GM10248 (cell line): Measurements from ENCODE around the gene ZNF655.

Experiments used
- CTCF ChIA-PET: fragments of 300-600 bp; sonication (Branson Sonifier 250); formaldehyde crosslinking; extraction: SDS; loops from one replicate; lab custom pipeline; 2021; ENCODE audit warnings: antibody characterized with exemption; lab: Yijun Ruan, JAX
- POLR2A ChIA-PET: fragments of 350-650 bp; sonication (Branson Sonifier 250); formaldehyde crosslinking; extraction: SDS; loops from one replicate; lab custom pipeline; 2020; ENCODE audit warnings: antibody characterized with exemption; lab: Yijun Ruan, JAX
- DNase-seq: peaks from one replicate; pipeline ENCODE4 v3.0.0; 2012; ENCODE audit errors: extremely low spot score
- TF ChIP-seq, protein P1 (sequence below): IDR thresholded peaks from 2 replicates; pipeline ENCODE4 v1.5.1; 2012; ENCODE audit warnings: mild to moderate bottlenecking, low read depth; ENCODE audit errors: extremely low read depth, missing control alignments, control extremely low read depth

The ZNF655 gene

DNA sequence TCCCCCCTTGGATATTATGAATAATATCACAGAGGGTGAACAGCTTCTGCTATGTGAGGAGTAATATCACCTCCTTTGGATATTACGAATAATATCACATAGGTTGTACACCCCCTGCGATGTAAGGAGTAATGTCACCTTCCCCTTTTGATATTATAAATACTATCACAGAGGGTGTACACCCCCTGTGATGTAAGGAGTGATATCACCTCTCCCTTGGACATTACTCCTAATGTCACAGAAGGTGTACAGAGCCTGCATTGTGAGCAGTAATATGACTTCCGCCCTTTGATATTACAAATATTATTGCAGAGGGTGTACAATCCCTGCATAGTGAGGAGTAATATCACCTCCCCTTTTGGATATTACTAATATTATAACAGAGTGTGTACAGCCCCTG lies 30.4 kb downstream of the ZNF655 start:
- POLR2A ChIA-PET: no interaction called here
- CTCF ChIA-PET: no interaction called here
- TF ChIP-seq, protein P1, sequence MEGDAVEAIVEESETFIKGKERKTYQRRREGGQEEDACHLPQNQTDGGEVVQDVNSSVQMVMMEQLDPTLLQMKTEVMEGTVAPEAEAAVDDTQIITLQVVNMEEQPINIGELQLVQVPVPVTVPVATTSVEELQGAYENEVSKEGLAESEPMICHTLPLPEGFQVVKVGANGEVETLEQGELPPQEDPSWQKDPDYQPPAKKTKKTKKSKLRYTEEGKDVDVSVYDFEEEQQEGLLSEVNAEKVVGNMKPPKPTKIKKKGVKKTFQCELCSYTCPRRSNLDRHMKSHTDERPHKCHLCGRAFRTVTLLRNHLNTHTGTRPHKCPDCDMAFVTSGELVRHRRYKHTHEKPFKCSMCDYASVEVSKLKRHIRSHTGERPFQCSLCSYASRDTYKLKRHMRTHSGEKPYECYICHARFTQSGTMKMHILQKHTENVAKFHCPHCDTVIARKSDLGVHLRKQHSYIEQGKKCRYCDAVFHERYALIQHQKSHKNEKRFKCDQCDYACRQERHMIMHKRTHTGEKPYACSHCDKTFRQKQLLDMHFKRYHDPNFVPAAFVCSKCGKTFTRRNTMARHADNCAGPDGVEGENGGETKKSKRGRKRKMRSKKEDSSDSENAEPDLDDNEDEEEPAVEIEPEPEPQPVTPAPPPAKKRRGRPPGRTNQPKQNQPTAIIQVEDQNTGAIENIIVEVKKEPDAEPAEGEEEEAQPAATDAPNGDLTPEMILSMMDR: no peak
- DNase-seq: no peak

DNA sequence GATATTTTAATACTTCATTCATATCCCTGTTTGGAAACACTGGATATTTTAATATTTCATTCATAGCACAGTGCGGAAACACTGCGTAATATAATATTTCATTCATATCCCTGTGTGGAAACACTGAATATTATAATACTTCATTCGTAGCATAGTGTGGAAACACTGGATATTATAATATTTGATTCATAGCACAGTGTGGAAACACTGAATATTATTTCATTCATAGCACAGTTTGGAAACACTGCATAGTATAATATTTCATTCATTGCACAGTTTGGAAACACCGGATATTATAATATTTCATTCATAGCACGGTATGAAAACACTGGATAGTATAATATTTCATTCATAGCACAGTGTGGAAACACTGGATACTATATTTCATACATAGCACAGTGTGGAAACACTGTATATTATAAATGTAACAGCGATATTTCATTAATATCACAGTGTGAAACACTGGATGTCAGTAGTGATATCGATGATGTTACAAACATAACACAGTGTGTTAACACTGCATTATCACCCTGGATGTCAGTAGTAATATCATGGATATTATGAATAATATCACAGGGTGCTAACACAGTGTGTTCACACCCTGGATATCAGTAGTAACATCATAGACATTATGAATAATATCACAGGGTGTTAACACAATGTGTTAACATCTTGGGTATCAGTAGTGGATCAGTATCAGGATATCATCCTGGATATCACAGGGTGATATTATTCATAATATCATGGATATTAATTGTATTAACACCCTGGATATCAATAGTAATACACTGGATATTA lies 36.7 kb downstream of the ZNF655 start:
- TF ChIP-seq, protein P1: no peak
- DNase-seq: no peak
- ChIA-PET POLR2A (no interaction called here), CTCF (no interaction called here)

DNA sequence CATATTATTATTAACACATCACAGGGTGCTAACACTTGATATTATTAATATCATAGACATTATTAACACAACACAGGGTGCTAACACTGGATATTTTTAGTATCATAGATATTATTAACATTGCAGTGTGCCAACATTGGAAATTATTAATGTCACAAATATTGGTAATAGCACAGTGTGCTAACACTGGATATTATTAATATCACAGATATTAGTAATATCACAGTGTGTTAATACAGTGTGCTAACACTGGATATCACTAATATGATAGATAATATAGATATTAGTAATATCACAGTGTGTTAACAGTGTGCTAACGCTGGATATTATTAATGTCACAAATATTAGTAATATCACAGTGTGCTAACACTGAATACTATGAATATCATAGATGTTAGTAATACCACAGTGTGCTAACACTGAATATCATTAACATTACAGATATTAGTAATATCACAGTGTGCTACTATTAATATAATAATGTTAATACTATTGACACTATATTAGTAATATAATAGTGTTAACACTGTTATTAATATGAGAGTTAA lies 38.0 kb downstream of the ZNF655 start:
- TF ChIP-seq, protein P1: no peak
- CTCF ChIA-PET: no interaction called here
- no peak for DNase-seq
- POLR2A ChIA-PET: no interaction called here

DNA sequence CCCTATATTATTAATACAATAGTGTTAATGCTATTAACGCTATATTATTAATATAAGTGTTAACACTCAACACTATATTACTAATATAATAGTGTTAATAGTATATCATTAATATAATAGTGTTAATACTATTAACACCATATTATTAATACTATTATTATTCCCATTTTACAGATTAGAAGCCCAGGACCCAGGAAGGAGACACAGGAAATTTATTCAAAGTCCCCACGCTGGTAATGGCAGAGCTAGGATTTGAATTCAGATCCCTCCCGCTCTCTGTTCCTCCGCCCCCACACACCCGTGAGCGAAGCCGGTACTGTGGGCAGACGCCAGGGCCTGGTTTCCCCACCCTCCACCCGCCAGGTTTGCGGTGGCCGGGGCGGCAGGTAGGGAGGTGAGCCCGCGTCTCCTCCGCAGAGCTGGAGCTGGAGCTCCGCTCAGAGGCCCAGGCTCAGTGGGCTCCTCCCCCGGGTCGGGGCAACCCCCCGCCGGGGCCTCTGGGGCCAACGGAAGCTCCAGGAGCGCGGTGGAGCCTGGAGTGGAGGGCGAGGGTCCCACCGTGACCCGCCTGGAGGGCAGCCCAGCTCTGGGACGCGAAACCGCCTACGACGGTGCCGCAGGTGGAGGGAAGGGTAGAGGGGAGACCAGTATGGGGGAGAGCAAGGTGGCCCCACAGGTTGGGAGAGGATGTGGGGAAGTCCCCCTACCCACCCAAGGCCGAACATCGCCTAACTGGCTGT lies 39.5 kb downstream of the ZNF655 start, which contains the start of gene TMEM225B:
TMEM225B (plus strand) TSS at position 506 of the 740 bp plus-strand sequence. CDS start 6,122 bp downstream, outside the sequence.
- ChIA-PET CTCF (no interaction called here), POLR2A (no interaction called here)
- TF ChIP-seq, protein P1: no peak
- DNase-seq: peak; percentile 2

DNA sequence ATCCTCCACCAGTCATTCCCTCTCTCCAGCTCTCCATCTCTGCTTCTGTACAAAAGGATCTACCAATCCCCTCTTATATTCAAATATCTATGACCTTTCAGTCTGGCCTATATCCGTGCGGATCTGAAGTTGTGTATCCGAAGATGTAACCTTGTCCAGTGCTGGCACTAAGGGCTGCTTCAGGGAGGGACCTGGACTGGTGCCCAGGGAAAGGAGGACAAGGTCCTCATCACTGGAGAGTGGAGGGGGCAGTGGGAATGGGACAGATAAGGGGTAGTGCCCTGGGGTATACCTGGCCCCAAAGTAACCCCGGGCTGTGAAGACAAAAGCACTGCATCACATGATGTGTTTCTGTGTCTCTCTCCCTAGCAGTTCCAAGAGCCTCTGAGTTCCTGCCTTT lies 41.4 kb downstream of the ZNF655 start:
- no peak for DNase-seq
- TF ChIP-seq, protein P1: no peak
- POLR2A ChIA-PET: no interaction called here
- CTCF ChIA-PET: no interaction called here

DNA sequence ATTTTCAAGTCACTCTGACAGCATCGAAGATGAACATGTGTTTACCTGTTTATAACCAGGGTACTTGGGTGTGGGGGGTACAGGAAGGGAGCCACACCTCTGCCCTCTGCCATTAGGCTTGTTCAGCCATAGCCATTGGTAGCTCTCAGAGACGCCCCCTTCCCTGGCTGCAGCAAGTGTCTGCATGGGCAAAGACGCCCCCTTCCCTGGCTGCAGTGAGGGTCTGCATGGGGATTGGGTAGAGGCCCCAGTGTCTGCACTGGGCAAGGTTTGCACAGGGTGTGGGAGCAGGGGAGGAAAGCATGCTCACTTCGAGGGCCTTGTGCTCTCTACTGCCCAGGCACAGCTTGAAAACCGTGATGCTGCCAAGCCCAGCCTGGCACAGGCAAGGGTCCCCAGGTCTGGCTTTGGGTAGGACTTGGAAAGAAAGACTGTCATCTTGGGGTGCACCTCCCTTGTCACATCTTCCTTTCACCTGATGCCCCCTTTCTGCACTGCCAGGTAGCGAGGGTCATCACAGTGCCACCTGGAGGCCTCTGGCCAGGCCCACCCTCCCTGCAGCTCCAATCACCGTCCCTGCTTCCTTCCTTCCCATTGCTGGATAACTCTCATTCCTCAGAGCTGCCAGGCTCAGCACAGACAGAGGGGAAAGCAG lies 43.3 kb downstream of the ZNF655 start:
- ChIA-PET CTCF (no interaction called here), POLR2A (no interaction called here)
- peak; percentile 5 for DNase-seq
- TF ChIP-seq, protein P1: no peak
